Activated naive CD8-positive, alpha-beta T cell treated with anti-CD3 and anti-CD28 coated beads, Interleukin-2, amount 10 ng/mL, durations not matched to agents 7 days and 5 days (primary cell): ENCODE results near the gene CD300LB. TPM values are rescaled to one million over a fixed set of nuclear protein-coding genes. Genes with fewer than 3 reads are reported as not detected.
"Not testable (repeated sequence)": the region's sequence is repeated elsewhere in the genome, so short reads cannot be mapped to it uniquely, and the experiment has no call there.

Source experiments
- ATAC-seq: fragments of 150-1000 bp; cut with Tn5 transposase; one replicate; pipeline ENCODE4 v1.10.0; 2021; ENCODE audit warnings: low read depth, moderate library complexity
- POLR2A ChIA-PET: fragments of 350-600 bp; sonication (Branson Sonifier 250); formaldehyde crosslinking; loops from one replicate; lab custom pipeline; 2021; ENCODE audit warnings: antibody characterized with exemption; lab: Charles Lee
- DNase-seq: peaks from one replicate; pipeline ENCODE4 v3.0.0; 2021
- H3K27ac Mint-ChIP-seq: one replicate; pipeline ENCODE4 v1.8.0; 2022; ENCODE audit warnings: mild to moderate bottlenecking, mixed read lengths
- H3K27me3 Mint-ChIP-seq: one replicate; pipeline ENCODE4 v1.8.0; 2022; ENCODE audit warnings: mild to moderate bottlenecking, moderate library complexity, mixed read lengths
- H3K36me3 Mint-ChIP-seq: one replicate; pipeline ENCODE4 v1.8.0; 2021; ENCODE audit warnings: mild to moderate bottlenecking, mixed read lengths
- H3K4me1 Mint-ChIP-seq: one replicate; pipeline ENCODE4 v1.8.0; 2021; ENCODE audit warnings: mixed read lengths
- H3K4me3 Mint-ChIP-seq: one replicate; pipeline ENCODE4 v1.8.0; 2022; ENCODE audit warnings: mild to moderate bottlenecking, moderate library complexity, mixed read lengths
- H3K9me3 Mint-ChIP-seq: one replicate; pipeline ENCODE4 v1.8.0; 2021; ENCODE audit warnings: mixed read lengths
- total RNA-seq, 2 experiments: library from RNA; stranded (reverse); gene quantifications; one replicate each; pipeline ENCODE4 v1.2.3, GENCODE V29; 2021

CD300LB gene
- total RNA-seq, 2 experiments from 2014 or later = not detected

DNA sequence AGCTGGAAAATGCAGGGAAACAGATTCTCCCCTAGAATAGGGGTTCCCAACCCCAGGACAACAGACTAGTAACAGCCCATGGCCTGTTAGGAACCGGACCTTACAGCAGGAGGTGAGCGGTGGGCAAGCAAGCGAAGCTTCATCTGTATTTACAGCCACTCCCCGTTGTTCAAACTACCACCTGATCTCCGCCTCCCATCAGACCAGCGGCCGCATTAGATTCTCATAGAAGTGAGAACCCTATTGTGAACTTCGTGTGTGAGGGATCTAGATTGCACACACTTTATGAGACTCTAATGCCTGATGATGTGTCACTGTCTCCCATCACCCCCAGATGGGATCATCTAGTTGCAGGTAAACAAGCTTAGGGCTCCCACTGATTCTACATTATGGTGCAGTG is 3.5 kb downstream of the CD300LB start:
- DNase-seq = no peak
- Mint-ChIP-seq H3K36me3 (peaks cover 3% of the 10 kb centered on the region), H3K4me1 (peaks cover 3% of the 10 kb centered on the region), H3K27ac (no peak overlapping the region), H3K9me3 (peaks cover 4% of the 10 kb centered on the region), H3K4me3 (no peak overlapping the region), H3K27me3 (peaks cover 38% of the 10 kb centered on the region)
- no peak for ATAC-seq
- POLR2A ChIA-PET = no interaction called here

DNA sequence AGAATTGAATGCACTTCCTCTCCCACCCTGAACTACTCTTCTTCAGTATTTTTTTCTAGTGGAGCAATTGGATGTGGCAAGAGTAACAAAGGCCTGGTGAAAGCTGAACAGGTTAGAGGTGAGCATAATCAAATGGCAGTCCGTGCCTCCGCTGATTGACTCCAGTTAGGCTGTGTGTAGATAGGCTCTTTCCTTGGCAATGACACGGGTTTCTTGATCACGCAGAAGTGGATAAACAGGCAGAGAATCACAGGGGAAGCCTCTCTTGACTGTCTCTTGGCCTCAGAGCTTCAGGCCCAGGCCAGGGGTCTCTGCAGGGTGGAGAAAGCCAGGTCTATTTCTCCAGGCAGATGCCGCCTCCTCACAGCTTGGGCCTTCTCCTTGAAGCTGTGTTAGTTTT is 4.2 kb downstream of the CD300LB start:
- Mint-ChIP-seq H3K36me3 (peaks cover 3% of the 10 kb centered on the region), H3K4me1 (no peaks in the 10 kb centered on the region), H3K4me3 (no peak overlapping the region), H3K27ac (no peak overlapping the region), H3K27me3 (peaks cover 31% of the 10 kb centered on the region), H3K9me3 (peaks cover 4% of the 10 kb centered on the region)
- POLR2A ChIA-PET = no interaction called here
- DNase-seq (no peak), ATAC-seq (no peak)

DNA sequence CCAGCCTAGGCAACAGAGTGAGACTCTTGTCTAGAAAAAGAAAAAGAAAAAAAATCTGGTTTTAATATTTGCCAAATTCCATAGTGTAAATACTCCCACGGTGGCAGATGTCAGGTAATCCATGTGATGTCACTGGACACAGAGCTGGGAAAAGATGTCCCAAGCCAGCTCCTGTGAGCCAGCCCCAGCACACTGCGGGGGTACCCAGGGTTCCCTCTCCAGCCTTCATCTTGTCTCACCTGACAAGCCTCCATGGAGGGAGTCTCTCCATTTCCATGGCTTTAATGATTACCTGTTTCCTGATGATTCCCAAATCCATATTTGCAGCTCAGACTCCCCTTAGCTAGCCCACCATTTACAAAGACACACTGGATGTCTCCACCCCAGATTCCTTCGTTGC is 4.6 kb downstream of the CD300LB start:
- H3K9me3 Mint-ChIP-seq = peaks cover 4% of the 10 kb centered on the region
- POLR2A ChIA-PET = no interaction called here

DNA sequence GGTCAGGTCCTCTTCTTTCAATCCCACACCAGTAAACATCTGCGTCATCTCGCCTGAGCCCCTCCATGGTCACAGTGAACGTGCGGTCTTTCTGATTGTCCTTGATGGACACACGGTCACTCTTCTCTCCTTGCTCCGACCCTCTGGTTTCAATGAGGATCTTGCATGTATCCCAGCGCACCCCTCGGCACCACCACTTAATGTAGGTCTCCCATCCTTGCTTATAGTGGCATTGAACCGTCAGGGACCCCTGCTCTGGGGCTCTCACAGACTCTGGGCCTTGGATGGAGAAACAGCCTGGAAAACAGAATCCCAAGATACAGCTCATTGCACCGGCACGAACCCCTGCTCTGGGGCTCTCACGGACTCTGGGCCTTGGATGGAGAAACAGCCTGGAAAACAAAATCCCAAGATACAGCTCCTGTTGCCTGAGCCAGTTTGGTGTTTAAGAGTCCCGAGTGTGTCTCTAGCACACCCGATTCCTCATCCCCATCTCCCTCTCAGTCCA is 5.4 kb downstream of the CD300LB start:
- Mint-ChIP-seq H3K9me3 (peaks cover 7% of the 10 kb centered on the region), H3K27me3 (peaks cover 26% of the 10 kb centered on the region), H3K4me3 (no peak overlapping the region), H3K4me1 (peaks cover 7% of the 10 kb centered on the region), H3K36me3 (peaks cover 5% of the 10 kb centered on the region), H3K27ac (no peak overlapping the region)
- DNase-seq (no peak), ATAC-seq (no peak)
- POLR2A ChIA-PET = interaction anchor here (1.1 kb wide), 1 partner anchor 229 kb away, joined by 3 read pairs; no protein-coding TSS in a partner anchor

More for the DNA sequence above, 4.6 kb downstream of the CD300LB start:
- DNase-seq (no peak), ATAC-seq (no peak)
- peaks cover 27% of the 10 kb centered on the region for H3K27me3 Mint-ChIP-seq
- peaks cover 2% of the 10 kb centered on the region for H3K4me1 Mint-ChIP-seq
- peaks cover 3% of the 10 kb centered on the region for H3K36me3 Mint-ChIP-seq
- H3K4me3 Mint-ChIP-seq = no peak overlapping the region
- H3K27ac Mint-ChIP-seq = no peak overlapping the region

DNA sequence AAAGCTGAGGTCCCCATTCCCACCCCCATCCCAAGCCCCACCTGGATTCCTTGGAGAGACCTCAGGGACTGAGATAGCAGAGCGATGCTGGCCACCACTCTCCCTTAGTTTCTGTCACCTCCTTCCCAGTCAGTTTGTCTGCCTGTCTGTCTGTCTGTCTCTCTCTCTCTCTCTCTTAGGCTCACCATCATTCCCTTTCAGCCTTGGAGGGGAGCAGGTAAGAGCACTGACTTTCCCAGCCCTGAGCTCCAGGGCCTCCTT is 5.9 kb downstream of the CD300LB start:
- Mint-ChIP-seq H3K27ac (no peak overlapping the region), H3K27me3 (peaks cover 25% of the 10 kb centered on the region), H3K9me3 (peaks cover 8% of the 10 kb centered on the region), H3K4me3 (no peak overlapping the region), H3K4me1 (peaks cover 8% of the 10 kb centered on the region), H3K36me3 (peaks cover 6% of the 10 kb centered on the region)
- POLR2A ChIA-PET = interaction anchor here (1.1 kb wide), 1 partner anchor 229 kb away, joined by 3 read pairs; no protein-coding TSS in a partner anchor
- ATAC-seq (no peak), DNase-seq (no peak)

DNA sequence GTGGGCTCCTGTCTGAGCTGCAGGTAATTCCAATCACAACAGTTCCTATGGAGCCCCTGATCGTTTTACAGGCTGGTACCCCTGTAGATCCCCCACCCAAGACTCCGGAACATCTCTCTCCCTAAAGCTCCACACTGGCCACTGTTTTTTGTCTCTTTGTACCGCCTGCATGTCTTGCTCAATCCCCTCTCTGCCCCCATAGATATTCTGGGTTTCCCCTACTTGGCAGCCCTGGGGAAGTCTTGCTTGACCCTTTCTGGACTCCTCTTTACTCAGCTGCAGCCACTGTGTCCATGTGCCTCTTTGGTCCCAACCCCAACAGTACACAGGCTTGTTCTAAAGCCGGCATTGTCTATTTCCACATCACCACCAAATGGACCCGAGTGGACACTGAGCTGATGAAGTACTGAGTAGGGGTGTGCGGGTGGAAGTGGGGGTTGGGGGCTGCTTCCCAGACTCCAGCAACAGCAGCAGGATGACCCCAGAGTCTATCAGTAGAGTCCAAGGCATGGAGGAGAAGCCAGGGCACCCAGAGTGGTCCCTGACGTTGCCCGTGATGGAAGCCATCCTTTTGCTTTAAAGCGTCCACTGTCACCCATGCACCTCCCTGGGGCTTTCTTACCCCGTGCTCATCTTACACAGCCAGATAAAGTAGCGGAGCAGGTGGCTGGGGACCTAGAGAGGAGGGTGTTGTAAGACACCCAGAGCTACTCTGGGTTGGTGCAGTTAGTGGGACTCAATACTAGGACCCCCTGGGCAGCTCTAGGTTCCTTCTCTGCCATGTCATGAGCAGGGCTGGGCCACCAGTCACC is 6.4 kb downstream of the CD300LB start:
- Mint-ChIP-seq H3K4me3 (no peak overlapping the region), H3K9me3 (peaks cover 8% of the 10 kb centered on the region), H3K27ac (no peak overlapping the region), H3K4me1 (peaks cover 11% of the 10 kb centered on the region), H3K36me3 (peaks cover 6% of the 10 kb centered on the region), H3K27me3 (peaks cover 22% of the 10 kb centered on the region)
- POLR2A ChIA-PET = no interaction called here
- DNase-seq (no peak), ATAC-seq (no peak)

DNA sequence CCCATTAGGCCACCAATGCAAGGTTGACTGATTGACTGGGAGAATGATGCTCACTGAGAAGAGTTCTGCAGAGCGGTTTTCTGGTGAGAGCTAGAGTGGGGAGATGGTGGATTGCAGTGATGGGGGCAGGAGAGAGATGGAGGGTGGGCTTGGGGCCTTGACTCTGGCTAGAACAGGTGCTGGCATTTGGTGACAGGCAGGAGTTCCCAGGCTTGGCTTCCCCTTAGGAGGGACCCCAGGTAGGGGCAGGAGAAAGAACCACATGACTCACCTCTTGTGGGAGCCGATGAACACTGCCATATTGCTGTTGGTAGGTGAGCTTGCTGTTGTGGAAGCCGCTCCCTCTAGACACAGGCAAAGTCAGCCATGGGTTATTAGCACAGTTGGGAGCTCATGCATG is 8.0 kb downstream of the CD300LB start:
- POLR2A ChIA-PET = no interaction called here
- H3K27me3 Mint-ChIP-seq = peaks cover 16% of the 10 kb centered on the region

DNA sequence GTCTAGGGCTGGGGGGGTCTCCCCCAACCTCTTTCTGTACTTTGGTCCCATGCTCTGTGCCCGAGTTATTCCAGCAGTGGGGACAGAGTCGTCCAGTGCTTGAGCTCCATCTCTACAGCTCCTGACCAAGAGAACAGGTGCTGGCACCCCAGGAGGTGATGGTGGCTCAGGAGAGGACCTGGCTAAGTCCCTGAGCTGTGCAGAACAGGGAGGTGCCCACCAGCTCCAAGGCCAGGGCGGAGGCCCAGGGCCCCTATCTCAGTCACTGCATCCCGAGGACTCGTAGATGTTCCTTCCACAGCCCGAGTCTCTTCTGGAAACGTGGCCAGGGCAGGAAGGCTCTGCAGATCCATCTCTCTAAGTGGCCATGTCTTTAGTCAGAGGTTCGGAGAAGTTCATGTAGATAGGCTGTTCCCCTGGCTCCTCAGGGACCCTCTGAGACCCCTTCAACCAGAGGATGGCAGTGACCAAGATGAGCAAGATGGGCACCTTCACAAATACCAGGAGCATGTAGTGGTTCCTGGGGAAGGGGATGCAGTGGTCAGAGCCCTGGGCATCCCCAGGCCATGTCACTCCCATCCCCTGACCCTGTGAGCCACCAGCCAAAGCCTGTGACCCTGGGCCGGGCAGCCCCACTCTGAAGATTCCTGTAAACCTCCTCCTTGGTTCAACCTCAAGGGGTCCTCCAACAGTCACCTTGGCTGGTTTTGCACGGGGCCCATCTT is 8.7 kb downstream of the CD300LB start:
- peaks cover 19% of the 10 kb centered on the region for H3K27me3 Mint-ChIP-seq
- DNase-seq = no peak
- H3K4me3 Mint-ChIP-seq = no peak overlapping the region
- H3K36me3 Mint-ChIP-seq = peaks cover 6% of the 10 kb centered on the region
- H3K9me3 Mint-ChIP-seq = peaks cover 21% of the 10 kb centered on the region
- H3K4me1 Mint-ChIP-seq = peaks cover 11% of the 10 kb centered on the region
- H3K27ac Mint-ChIP-seq = no peak overlapping the region
- ATAC-seq = no peak
- POLR2A ChIA-PET = no interaction called here

More for the DNA sequence above, 8.0 kb downstream of the CD300LB start:
- no peak overlapping the region for H3K4me3 Mint-ChIP-seq
- no peak overlapping the region for H3K27ac Mint-ChIP-seq
- H3K36me3 Mint-ChIP-seq = peaks cover 6% of the 10 kb centered on the region
- peaks cover 16% of the 10 kb centered on the region for H3K9me3 Mint-ChIP-seq
- ATAC-seq (no peak), DNase-seq (no peak)
- peaks cover 11% of the 10 kb centered on the region for H3K4me1 Mint-ChIP-seq

DNA sequence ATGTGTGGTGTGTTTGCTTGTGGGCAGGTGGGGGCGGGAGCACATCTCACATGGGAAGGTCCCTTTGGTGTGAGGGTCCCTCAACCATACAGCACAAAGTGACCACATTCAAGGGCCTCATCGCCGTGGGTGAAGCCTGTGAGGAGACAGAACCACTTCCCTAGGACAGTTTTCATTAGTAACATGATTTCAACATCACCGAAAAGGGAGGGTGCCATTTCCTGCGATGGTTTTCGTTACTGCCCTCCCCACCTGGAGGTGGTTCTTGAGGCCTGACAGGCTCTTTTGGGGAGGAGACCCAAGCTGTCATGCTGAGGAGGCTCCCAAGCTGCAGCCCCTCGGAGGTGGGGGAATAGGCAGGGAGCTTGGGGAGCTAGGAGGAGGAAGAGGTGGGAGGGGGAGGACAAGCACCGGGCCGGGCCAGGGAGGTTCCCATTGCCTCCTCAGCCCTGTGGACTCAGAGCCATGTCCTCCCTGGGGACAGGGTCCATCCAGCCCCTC is 9.5 kb downstream of the CD300LB start:
- POLR2A ChIA-PET = no interaction called here
- ATAC-seq (no peak), DNase-seq (no peak)
- Mint-ChIP-seq H3K27ac (no peak overlapping the region), H3K4me3 (no peak overlapping the region), H3K36me3 (peaks cover 6% of the 10 kb centered on the region), H3K9me3 (peaks cover 21% of the 10 kb centered on the region), H3K4me1 (peaks cover 11% of the 10 kb centered on the region), H3K27me3 (peaks cover 18% of the 10 kb centered on the region)

DNA sequence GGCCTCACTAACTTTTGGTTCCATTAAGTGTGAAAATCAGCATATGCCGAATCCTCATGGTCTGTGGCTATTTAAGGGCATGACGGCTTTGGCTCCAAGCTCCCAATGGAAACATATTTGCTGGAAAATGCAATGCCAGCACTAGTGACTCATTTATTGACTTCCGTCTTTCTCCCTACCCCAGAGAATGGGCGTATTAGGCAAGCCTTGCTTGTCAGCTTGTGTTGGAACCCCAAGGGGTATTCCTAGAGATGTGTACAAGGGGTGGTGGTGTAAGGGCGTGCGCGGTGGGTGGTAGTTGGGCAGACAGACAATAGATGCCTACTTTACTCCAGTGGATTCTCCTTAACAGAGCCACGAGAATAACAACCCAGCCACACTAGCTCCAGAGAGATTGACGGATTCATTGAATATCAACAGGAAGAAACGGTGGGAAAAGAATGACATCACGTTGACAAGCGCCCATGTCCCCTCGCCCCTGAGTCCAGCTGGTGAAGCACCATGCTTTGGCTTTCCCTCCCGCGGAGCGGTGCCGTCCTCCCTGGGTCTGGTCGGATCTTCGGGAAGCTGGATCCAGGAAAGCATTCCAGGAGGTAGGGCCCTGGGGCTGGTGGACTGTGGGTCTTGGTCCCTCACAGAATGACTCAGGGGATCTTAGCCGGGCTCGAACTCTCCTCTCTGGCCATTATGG is 10.3 kb downstream of the CD300LB start:
- Mint-ChIP-seq H3K4me3 (no peak overlapping the region), H3K9me3 (peaks cover 21% of the 10 kb centered on the region), H3K36me3 (peaks cover 6% of the 10 kb centered on the region), H3K4me1 (peaks cover 11% of the 10 kb centered on the region), H3K27ac (no peak overlapping the region), H3K27me3 (peaks cover 18% of the 10 kb centered on the region)
- DNase-seq (no peak), ATAC-seq (no peak)
- POLR2A ChIA-PET = interaction anchor here (0.6 kb wide), 1 partner anchor 20 kb away, joined by 3 read pairs; no protein-coding TSS in a partner anchor

DNA sequence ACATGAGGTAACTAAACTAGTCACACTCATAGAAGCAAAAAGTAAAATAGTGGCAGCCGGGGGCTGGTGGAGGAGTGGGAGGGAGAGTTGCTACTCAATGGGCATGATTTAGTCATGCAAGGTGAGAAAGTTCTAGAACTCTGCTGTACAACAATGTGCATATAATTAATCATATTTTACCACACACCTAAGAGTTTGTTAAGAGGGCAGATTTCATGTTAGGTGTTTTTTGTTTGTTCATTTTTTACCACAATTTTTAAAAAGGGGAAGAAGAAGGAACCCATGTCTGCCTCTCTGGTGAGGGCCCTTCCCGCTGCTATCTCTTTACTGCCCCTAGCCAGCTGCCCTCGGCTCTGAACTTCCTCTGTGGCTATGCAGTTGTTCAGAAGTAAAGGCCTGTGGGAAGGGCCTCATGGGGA is 11.2 kb downstream of the CD300LB start:
- no peak overlapping the region for H3K4me3 Mint-ChIP-seq
- ATAC-seq = no peak
- peaks cover 23% of the 10 kb centered on the region for H3K9me3 Mint-ChIP-seq
- H3K27me3 Mint-ChIP-seq = peaks cover 18% of the 10 kb centered on the region
- peaks cover 13% of the 10 kb centered on the region for H3K4me1 Mint-ChIP-seq
- H3K36me3 Mint-ChIP-seq = peaks cover 6% of the 10 kb centered on the region
- no peak overlapping the region for H3K27ac Mint-ChIP-seq
- POLR2A ChIA-PET = no interaction called here
- DNase-seq = no peak

DNA sequence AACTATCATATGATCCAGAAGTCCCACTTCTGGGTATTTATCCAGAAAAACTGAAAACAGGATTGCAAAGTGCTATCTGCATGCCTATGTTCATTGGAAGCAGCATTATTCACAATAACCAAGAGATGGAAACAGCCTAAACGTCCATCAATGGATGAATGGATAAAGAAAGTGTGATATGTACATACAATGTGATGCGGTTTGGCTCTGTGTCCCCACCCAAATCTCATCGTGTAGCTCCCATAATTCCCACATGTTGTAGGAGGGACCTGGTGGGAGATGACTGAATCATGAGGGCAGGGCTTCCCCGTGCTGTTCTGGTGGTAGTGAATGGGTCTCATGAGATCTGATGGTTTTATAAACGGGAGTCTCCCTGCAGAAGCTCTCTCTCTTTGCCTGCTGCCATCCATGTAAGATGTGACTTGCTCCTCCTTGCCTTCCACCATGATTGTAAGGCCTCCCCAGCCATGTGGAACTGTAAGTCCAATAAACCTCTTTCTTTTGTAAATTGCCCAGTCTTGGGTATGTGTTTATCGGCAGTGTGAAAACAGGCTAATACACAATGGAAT is 12.8 kb downstream of the CD300LB start:
- H3K4me3 Mint-ChIP-seq, H3K27ac Mint-ChIP-seq, POLR2A ChIA-PET, DNase-seq, ATAC-seq: not testable (repeated sequence)
- H3K4me1 Mint-ChIP-seq = peaks cover 24% of the 10 kb centered on the region
- peaks cover 17% of the 10 kb centered on the region for H3K36me3 Mint-ChIP-seq
- H3K9me3 Mint-ChIP-seq = peaks cover 36% of the 10 kb centered on the region
- peaks cover 25% of the 10 kb centered on the region for H3K27me3 Mint-ChIP-seq
